Stimulated activated effector memory CD8-positive, alpha-beta T cell treated with anti-CD3 and anti-CD28 coated beads, Interleukin-12 subunit alpha, Interleukin-12 subunit beta, amount 100 ng/mL, for 72 hours (primary cell): ENCODE data around the gene CASTOR1.
A peak's percentile ranks its signal among the peaks of the same experiment; 100 is the strongest.
"Not testable (repeated sequence)": the region's sequence is repeated elsewhere in the genome, so short reads cannot be mapped to it uniquely, and the experiment has no call there.

Source experiments
- ATAC-seq: fragments of 150-1000 bp; cut with Tn5 transposase; 2 replicates; pipeline ENCODE4 v1.10.0; 2021
- DNase-seq, 2 donors: peaks; one replicate each; pipeline ENCODE4 v3.0.0; 2021 to 2022; ENCODE audit warnings: low spot score in 2 of 2
- H3K27ac Mint-ChIP-seq: one replicate; pipeline ENCODE4 v1.8.0; 2022; ENCODE audit warnings: mild to moderate bottlenecking, mixed read lengths
- H3K36me3 Mint-ChIP-seq: one replicate; pipeline ENCODE4 v1.8.0; 2022; ENCODE audit warnings: mild to moderate bottlenecking, mixed read lengths
- H3K4me1 Mint-ChIP-seq: one replicate; pipeline ENCODE4 v1.8.0; 2022; ENCODE audit warnings: mixed read lengths
- H3K4me3 Mint-ChIP-seq: one replicate; pipeline ENCODE4 v1.8.0; 2022; ENCODE audit warnings: mild to moderate bottlenecking, mixed read lengths
- H3K9me3 Mint-ChIP-seq: one replicate; pipeline ENCODE4 v1.8.0; 2022; ENCODE audit warnings: mixed read lengths

Gene CASTOR1

GRCh38 chr22:30289141-30289979, at the start of gene CASTOR1:
Gene CASTOR1 (minus strand): TSS chr22:30289505. CDS start chr22:30289497, 8 bp downstream.
- peak within 1 kb of the TSS; percentile 90 for H3K27ac Mint-ChIP-seq
- peak; percentile 80 to 96 for DNase-seq
- H3K4me1 Mint-ChIP-seq, result peaks cover 52% of the 10 kb centered on the region
- H3K9me3 Mint-ChIP-seq, result no peaks in the 10 kb centered on the region
- ATAC-seq, result peak; percentile 84
- H3K4me3 Mint-ChIP-seq, result peak within 1 kb of the TSS; percentile 84
- H3K36me3 Mint-ChIP-seq, result peaks cover 32% of the 10 kb centered on the region

- Mint-ChIP-seq H3K27ac (peak overlapping the region; percentile 74), H3K4me1 (peaks cover 10% of the 10 kb centered on the region), H3K36me3 (peaks cover 100% of the 10 kb centered on the region), H3K9me3 (no peaks in the 10 kb centered on the region), H3K4me3 (no peak overlapping the region)
- DNase-seq (no peak), ATAC-seq (no peak)
These were observed 49.5 kb upstream of the CASTOR1 start for GRCh38 chr22:30338802-30339201.

- H3K27ac Mint-ChIP-seq, H3K4me3 Mint-ChIP-seq, ATAC-seq, DNase-seq, H3K9me3 Mint-ChIP-seq: not testable (repeated sequence)
- H3K4me1 Mint-ChIP-seq, result peaks cover 10% of the 10 kb centered on the region
- peaks cover 100% of the 10 kb centered on the region for H3K36me3 Mint-ChIP-seq
These were observed 49.0 kb upstream of the CASTOR1 start for GRCh38 chr22:30338341-30338740.

DNA sequence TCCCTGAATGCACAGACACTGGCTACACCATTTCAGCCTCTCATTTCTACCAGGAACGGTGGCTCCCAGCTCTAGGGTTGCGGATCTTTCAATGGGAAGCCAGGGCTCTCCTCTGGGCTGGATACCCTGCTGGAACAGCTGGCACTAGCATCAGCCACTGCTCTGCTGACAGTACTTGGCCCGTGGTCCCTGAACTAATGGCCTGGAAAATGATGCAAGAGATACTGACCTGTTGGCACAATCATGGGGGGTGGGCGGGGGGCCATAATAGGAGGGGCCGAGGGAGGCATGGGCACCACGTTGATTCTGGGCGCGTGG, 48.1 kb upstream of the CASTOR1 start:
- DNase-seq, result no peak

DNA sequence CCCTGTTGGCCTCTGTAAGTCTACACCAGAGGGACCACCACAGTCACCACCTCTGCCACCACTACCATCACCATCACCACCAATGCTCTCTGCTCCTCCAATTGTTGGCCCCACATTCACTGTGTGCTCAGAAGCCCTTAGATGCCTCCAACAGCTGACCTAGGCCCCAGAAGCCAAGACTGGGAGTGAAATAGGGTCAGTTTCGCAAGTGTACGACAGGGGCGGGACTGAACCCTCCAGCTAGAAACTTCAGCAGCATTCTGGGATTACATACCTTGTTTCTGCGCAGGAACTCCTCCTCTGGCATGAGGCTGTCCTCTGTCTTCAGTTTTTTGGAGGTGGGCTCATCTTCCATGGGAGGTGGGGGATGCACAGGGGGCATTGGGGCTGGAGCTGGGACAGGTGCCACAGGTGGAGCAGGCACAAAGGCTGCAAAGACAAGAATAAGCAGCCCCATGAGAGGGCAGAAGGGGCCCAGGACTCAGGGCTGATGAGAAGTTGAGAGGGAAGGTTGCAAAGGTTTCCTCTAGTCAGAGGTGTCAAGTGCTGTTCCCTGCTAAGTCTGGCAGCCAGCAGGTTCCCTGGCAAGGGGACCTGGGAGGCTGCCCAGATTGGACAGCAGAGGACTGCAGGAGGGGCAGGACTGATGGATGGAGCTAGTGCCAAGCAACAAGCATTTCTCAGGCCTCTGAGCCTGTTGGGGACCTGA, 47.6 kb upstream of the CASTOR1 start:
- DNase-seq (no peak), ATAC-seq (no peak)
- Mint-ChIP-seq H3K9me3 (no peaks in the 10 kb centered on the region), H3K4me1 (peaks cover 10% of the 10 kb centered on the region), H3K36me3 (peaks cover 100% of the 10 kb centered on the region), H3K4me3 (no peak overlapping the region), H3K27ac (no peak overlapping the region)

More for the DNA sequence above, 48.1 kb upstream of the CASTOR1 start:
- Mint-ChIP-seq H3K27ac (no peak overlapping the region), H3K9me3 (no peaks in the 10 kb centered on the region), H3K4me3 (no peak overlapping the region), H3K36me3 (peaks cover 100% of the 10 kb centered on the region), H3K4me1 (peaks cover 10% of the 10 kb centered on the region)
- no peak for ATAC-seq

DNA sequence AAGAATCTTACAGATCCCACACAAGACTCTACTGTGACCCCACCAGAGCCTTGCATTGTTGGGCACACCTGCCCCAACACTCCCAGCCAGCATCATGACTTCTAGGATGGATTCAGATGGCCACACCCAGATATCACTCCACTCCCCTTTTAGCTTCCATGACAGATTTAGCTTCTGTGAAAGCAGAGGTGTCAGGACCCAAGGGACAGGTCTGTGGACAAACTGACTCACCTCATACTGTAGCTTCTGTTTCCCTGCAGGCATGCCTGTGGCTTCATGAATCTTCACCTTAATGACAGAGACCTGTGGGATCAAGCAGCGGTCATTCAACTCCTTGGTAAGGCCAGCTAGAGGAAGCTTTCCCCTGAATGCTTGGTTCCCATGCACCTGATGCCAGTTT, 45.9 kb upstream of the CASTOR1 start:
- no peak overlapping the region for H3K4me3 Mint-ChIP-seq
- H3K4me1 Mint-ChIP-seq, result peaks cover 10% of the 10 kb centered on the region
- ATAC-seq (peak; percentile 56), DNase-seq (no peak)
- no peaks in the 10 kb centered on the region for H3K9me3 Mint-ChIP-seq
- H3K36me3 Mint-ChIP-seq, result peaks cover 100% of the 10 kb centered on the region
- peak overlapping the region; percentile 80 for H3K27ac Mint-ChIP-seq

GRCh38 chr22:30334646-30335045, 45.3 kb upstream of the CASTOR1 start:
- Mint-ChIP-seq H3K9me3 (no peaks in the 10 kb centered on the region), H3K36me3 (peaks cover 100% of the 10 kb centered on the region), H3K27ac (peak overlapping the region; percentile 80), H3K4me1 (peaks cover 10% of the 10 kb centered on the region), H3K4me3 (no peak overlapping the region)
- ATAC-seq, result no peak
- no peak for DNase-seq

GRCh38 chr22:30333707-30334087, 44.4 kb upstream of the CASTOR1 start:
- Mint-ChIP-seq H3K36me3 (peaks cover 97% of the 10 kb centered on the region), H3K4me3 (no peak overlapping the region), H3K27ac (no peak overlapping the region), H3K4me1 (peaks cover 10% of the 10 kb centered on the region), H3K9me3 (no peaks in the 10 kb centered on the region)
- no peak for ATAC-seq
- no peak for DNase-seq

- no peaks in the 10 kb centered on the region for H3K9me3 Mint-ChIP-seq
- H3K4me1 Mint-ChIP-seq, result peaks cover 10% of the 10 kb centered on the region
- no peak for ATAC-seq
- peaks cover 91% of the 10 kb centered on the region for H3K36me3 Mint-ChIP-seq
- H3K27ac Mint-ChIP-seq, result peak overlapping the region; percentile 43
- H3K4me3 Mint-ChIP-seq, result no peak overlapping the region
- DNase-seq, result no peak
These were observed 43.8 kb upstream of the CASTOR1 start for GRCh38 chr22:30332994-30333706.

GRCh38 chr22:30332551-30332950, 43.2 kb upstream of the CASTOR1 start:
- ATAC-seq (no peak), DNase-seq (no peak)
- Mint-ChIP-seq H3K36me3 (peaks cover 85% of the 10 kb centered on the region), H3K4me3 (no peak overlapping the region), H3K4me1 (peaks cover 15% of the 10 kb centered on the region), H3K27ac (peak overlapping the region; percentile 43), H3K9me3 (no peaks in the 10 kb centered on the region)

DNA sequence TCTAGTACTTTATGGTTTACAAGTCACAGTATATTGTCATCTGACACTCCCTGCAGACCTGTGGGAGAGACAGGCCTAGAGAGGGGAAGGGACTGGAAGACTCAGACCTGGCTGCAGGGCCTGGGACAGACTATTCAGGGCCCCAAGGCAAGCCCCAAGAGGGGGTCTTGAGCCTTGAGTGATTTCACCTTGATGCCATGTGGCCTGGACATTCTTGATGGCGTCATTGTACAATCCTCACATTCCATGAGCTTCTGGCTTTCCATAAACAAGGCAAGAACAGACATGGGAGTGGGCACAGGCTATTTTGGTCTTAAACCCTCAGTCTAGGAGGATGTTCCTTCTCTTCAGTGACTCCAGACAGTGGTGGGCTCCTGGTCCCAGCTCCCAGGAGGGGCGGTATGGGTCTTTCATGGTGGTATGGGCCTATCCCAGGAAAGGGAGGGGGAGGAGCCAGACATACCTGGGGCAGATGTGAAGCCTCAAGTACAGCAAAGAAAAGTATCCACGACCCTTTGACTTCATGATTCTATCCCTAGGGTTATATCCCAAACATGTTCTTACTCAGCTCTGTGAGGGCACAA, 39.3 kb upstream of the CASTOR1 start:
- Mint-ChIP-seq H3K4me1 (peaks cover 36% of the 10 kb centered on the region), H3K36me3 (peaks cover 57% of the 10 kb centered on the region), H3K9me3 (no peaks in the 10 kb centered on the region), H3K4me3 (no peak overlapping the region), H3K27ac (no peak overlapping the region)
- ATAC-seq, result no peak
- no peak for DNase-seq

- peak overlapping the region; percentile 89 for H3K4me3 Mint-ChIP-seq
- ATAC-seq, result no peak
- peaks cover 55% of the 10 kb centered on the region for H3K36me3 Mint-ChIP-seq
These were observed 38.6 kb upstream of the CASTOR1 start for GRCh38 chr22:30327864-30328345.

GRCh38 chr22:30326706-30327362, 37.5 kb upstream of the CASTOR1 start, which contains the start of gene TBC1D10A:
Gene TBC1D10A (minus strand): TSS chr22:30326941. CDS start chr22:30326881, 60 bp downstream.
- Mint-ChIP-seq H3K27ac (peak within 1 kb of the TSS; percentile 93), H3K4me1 (peaks cover 46% of the 10 kb centered on the region), H3K9me3 (no peaks in the 10 kb centered on the region), H3K36me3 (peaks cover 52% of the 10 kb centered on the region), H3K4me3 (peak within 1 kb of the TSS; percentile 89)
- ATAC-seq (peak; percentile 92), DNase-seq (peak; percentile 79 to 92)

More at GRCh38 chr22:30327864-30328345, 38.6 kb upstream of the CASTOR1 start:
- Mint-ChIP-seq H3K4me1 (peaks cover 41% of the 10 kb centered on the region), H3K9me3 (no peaks in the 10 kb centered on the region), H3K27ac (peak overlapping the region; percentile 93)
- DNase-seq, result no peak

- Mint-ChIP-seq H3K27ac (peak overlapping the region; percentile 90), H3K4me1 (peaks cover 52% of the 10 kb centered on the region), H3K9me3 (no peaks in the 10 kb centered on the region), H3K4me3 (peak overlapping the region; percentile 89), H3K36me3 (peaks cover 52% of the 10 kb centered on the region)
- ATAC-seq (peak; percentile 43), DNase-seq (no peak)
These were observed 37.0 kb upstream of the CASTOR1 start for GRCh38 chr22:30326255-30326705.
